HepG2 (cell line): ENCODE data around the gene SERINC2. TPM values are rescaled to one million over a fixed set of nuclear protein-coding genes. Genes with fewer than 3 reads are reported as not detected.

Experiments used
- GLI4 ChIP-seq: sonication (generic); formaldehyde crosslinking; IDR thresholded peaks from 2 replicates; pipeline ENCODE4 v1.5.1; 2020; ENCODE audit warnings: missing genetic modification reagents, mild to moderate bottlenecking, moderate library complexity, borderline replicate concordance
- MLXIP ChIP-seq: sonication (generic); formaldehyde crosslinking; IDR thresholded peaks from 2 replicates; pipeline ENCODE4 v1.9.0; 2021; ENCODE audit warnings: missing genetic modification reagents, borderline replicate concordance
- POLR2G ChIP-seq: fragments of 200-400 bp; formaldehyde crosslinking; IDR thresholded peaks from 2 replicates; pipeline ENCODE4 v1.6.1; 2018; ENCODE audit warnings: mild to moderate bottlenecking, low read depth, low read length, moderate library complexity
- TEF ChIP-seq: sonication (generic); formaldehyde crosslinking; IDR thresholded peaks from 2 replicates; pipeline ENCODE4 v1.5.0; 2020; ENCODE audit warnings: missing genetic modification reagents
- ZBTB37 ChIP-seq: sonication (generic); formaldehyde crosslinking; IDR thresholded peaks from 2 replicates; pipeline ENCODE4 v1.4.0; 2020; ENCODE audit warnings: mild to moderate bottlenecking, missing genetic modification reagents
- ZNF354B ChIP-seq: sonication (generic); formaldehyde crosslinking; IDR thresholded peaks from 2 replicates; pipeline ENCODE4 v1.8.0; 2022; ENCODE audit warnings: mild to moderate bottlenecking, missing genetic modification reagents
- ZNF792 ChIP-seq: IDR thresholded peaks from 2 replicates; pipeline ENCODE4 v1.6.1; 2016
- ZSCAN30 ChIP-seq: sonication (generic); formaldehyde crosslinking; IDR thresholded peaks from 2 replicates; pipeline ENCODE4 v1.5.0; 2020; ENCODE audit warnings: mild to moderate bottlenecking, missing genetic modification reagents
- ZSCAN9 ChIP-seq: IDR thresholded peaks from 2 replicates; pipeline ENCODE4 v1.6.1; 2016; ENCODE audit warnings: borderline replicate concordance
- polyA plus RNA-seq, 8 experiments: library from polyadenylated mRNA; depleted of rRNA in 3 of 8; stranded (reverse) in 7 of 8; unstranded in 1 of 8; fragments of >200 nt; fragmentation: Illumina TruSeq in 4 of 8; extraction: Trizol in 4 of 8; gene quantifications; 2 replicates each; pipeline versions ENCODE4 v1.2.1 to v1.2.3, GENCODE V29; 2011 to 2016; ENCODE audit warnings: low read depth in 4 of 8, missing spikeins in 1 of 8, mixed read lengths in 1 of 8; ENCODE audit not compliant: insufficient read depth in 1 of 8
- total RNA-seq, 5 experiments: library from RNA; depleted of rRNA; stranded (reverse); fragments of >200 nt; fragmentation: Illumina TruSeq; extraction: Trizol; gene quantifications; 2 replicates each; pipeline ENCODE4 v1.2.3, GENCODE V29; 2016; ENCODE audit warnings: low read depth in 1 of 5
- TF ChIP-seq, protein P1 (sequence below): sonication (generic); formaldehyde crosslinking; IDR thresholded peaks from 2 replicates; pipeline ENCODE4 v1.4.0; 2020; ENCODE audit warnings: mild to moderate bottlenecking, missing genetic modification reagents
- TF ChIP-seq, protein P2 (sequence below): IDR thresholded peaks from 2 replicates; pipeline ENCODE4 v1.6.1; 2012; ENCODE audit warnings: low read length, improper control_type of control experiment

Gene SERINC2
- total and polyA plus RNA-seq, 2 of the 13 experiments (the other 11 are each of a cell fraction or from before 2014, with no cell fraction given): 4.8 to 126 TPM

- TF ChIP-seq, protein P1, sequence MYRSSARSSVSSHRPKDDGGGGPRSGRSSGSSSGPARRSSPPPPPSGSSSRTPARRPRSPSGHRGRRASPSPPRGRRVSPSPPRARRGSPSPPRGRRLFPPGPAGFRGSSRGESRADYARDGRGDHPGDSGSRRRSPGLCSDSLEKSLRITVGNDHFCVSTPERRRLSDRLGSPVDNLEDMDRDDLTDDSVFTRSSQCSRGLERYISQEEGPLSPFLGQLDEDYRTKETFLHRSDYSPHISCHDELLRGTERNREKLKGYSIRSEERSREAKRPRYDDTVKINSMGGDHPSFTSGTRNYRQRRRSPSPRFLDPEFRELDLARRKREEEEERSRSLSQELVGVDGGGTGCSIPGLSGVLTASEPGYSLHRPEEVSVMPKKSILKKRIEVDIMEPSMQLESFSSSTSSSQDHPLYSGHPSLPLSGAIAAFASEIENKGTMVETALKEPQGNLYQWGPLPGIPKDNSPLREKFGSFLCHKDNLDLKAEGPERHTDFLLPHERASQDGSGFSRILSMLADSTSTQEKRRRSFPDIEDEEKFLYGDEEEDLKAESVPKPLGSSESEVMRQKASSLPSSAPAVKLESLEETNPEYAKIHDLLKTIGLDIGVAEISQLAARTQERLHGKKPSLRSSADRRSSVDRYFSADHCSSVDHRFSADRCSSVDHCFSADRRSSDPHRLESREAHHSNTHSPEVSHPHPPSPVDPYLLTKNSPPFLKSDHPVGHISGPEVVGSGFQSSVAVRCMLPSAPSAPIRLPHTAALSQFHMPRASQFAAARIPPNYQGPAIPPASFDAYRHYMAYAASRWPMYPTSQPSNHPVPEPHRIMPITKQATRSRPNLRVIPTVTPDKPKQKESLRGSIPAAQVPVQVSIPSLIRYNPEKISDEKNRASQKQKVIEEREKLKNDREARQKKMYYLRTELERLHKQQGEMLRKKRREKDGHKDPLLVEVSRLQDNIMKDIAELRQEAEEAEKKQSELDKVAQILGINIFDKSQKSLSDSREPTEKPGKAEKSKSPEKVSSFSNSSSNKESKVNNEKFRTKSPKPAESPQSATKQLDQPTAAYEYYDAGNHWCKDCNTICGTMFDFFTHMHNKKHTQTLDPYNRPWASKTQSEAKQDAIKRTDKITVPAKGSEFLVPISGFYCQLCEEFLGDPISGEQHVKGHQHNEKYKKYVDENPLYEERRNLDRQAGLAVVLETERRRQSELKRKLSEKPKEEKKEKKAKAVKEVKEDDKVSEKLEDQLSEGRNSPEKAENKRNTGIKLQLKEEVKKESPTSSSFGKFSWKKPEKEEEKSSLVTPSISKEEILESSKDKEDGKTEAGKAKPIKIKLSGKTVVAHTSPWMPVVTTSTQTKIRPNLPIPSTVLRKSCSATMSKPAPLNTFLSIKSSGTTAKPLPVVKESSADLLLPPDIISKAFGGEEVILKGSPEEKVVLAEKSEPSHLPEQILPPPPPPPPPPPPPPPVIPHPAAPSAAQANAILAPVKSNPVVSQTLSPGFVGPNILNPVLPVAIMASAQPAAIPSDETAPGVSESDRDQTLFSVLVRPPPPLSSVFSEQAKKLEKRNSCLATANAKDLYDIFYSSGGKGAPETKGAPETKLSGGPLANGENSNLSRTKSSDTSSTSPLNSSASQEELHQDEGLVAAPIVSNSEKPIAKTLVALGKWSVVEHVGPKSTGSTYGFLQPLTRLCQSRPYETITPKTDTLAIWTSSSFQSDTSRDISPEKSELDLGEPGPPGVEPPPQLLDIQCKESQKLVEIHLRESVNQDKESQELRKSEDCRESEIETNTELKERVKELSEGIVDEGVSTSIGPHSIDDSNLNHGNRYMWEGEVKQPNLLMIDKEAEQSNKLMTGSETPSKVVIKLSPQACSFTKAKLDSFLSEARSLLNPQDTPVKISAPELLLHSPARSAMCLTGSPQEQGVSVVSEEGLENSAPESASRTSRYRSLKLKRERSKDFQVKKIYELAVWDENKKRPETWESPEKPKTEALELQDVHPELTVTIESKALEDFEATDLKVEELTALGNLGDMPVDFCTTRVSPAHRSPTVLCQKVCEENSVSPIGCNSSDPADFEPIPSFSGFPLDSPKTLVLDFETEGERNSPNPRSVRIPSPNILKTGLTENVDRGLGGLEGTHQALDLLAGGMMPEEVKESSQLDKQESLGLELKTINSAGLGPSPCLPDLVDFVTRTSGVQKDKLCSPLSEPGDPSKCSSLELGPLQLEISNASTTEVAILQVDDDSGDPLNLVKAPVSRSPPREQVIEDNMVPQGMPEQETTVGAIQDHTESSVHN (CRISPR knock-in tag): no peak
- TF ChIP-seq GLI4 (CRISPR knock-in tag) (no peak), TEF (CRISPR knock-in tag) (no peak), ZSCAN9 (CRISPR knock-in tag) (no peak), ZBTB37 (CRISPR knock-in tag) (no peak), ZNF792 (no peak), ZNF354B (CRISPR knock-in tag) (no peak), MLXIP (CRISPR knock-in tag) (no peak), POLR2G (peak; percentile 36; the same call in 1 of the 2 replicates), ZSCAN30 (no peak)
- TF ChIP-seq, protein P2, sequence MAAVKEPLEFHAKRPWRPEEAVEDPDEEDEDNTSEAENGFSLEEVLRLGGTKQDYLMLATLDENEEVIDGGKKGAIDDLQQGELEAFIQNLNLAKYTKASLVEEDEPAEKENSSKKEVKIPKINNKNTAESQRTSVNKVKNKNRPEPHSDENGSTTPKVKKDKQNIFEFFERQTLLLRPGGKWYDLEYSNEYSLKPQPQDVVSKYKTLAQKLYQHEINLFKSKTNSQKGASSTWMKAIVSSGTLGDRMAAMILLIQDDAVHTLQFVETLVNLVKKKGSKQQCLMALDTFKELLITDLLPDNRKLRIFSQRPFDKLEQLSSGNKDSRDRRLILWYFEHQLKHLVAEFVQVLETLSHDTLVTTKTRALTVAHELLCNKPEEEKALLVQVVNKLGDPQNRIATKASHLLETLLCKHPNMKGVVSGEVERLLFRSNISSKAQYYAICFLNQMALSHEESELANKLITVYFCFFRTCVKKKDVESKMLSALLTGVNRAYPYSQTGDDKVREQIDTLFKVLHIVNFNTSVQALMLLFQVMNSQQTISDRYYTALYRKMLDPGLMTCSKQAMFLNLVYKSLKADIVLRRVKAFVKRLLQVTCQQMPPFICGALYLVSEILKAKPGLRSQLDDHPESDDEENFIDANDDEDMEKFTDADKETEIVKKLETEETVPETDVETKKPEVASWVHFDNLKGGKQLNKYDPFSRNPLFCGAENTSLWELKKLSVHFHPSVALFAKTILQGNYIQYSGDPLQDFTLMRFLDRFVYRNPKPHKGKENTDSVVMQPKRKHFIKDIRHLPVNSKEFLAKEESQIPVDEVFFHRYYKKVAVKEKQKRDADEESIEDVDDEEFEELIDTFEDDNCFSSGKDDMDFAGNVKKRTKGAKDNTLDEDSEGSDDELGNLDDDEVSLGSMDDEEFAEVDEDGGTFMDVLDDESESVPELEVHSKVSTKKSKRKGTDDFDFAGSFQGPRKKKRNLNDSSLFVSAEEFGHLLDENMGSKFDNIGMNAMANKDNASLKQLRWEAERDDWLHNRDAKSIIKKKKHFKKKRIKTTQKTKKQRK: no peak
Observed at GRCh38 chr1:31373056-31373896, 39.7 kb upstream of the SERINC2 start, which contains the start of gene FABP3 (continued).
